ENCODE results near the gene DEFB132. TPM values are rescaled to one million over a fixed set of nuclear protein-coding genes. Genes with fewer than 3 reads are reported as not detected.

DEFB132 gene
- total and polyA plus RNA-seq, 2 donors (not counting 1 experiment from before 2014, with no cell fraction given) = not detected

GRCh38 chr20:294602-295001 lies 37.1 kb downstream of the DEFB132 start:
- H3K4me2 ChIP-seq (ENCODE audit: extremely low read depth, insufficient read depth, low read length) = no peak overlapping the region
- no peak for DNase-seq (ENCODE audit: low read depth in 2 of 2)
- H3K4me1 ChIP-seq (ENCODE audit: control insufficient read depth, extremely low read depth, insufficient read depth, low read length) = peaks cover 10% of the 10 kb centered on the region
- H4K20me1 ChIP-seq (ENCODE audit: control insufficient read depth, extremely low read depth, insufficient read depth, low read length) = no peaks in the 10 kb centered on the region
- no peaks in the 10 kb centered on the region for H3K9me3 ChIP-seq (ENCODE audit: control insufficient read depth, insufficient read depth, low read depth, low read length)
- no peak overlapping the region for H2AFZ ChIP-seq (ENCODE audit: low read length)
- H3K4me3 ChIP-seq (replicated peaks in 1 of 4; ENCODE audit: control extremely low read depth in 1 of 4, insufficient read depth in 1 of 4, low read depth in 3 of 4, low read length in 4 of 4) = no peak overlapping the region
- no peaks in the 10 kb centered on the region for H3K27me3 ChIP-seq (ENCODE audit: control insufficient read depth, insufficient read depth, low read length)
- no peak overlapping the region for H3K27ac ChIP-seq (ENCODE audit: insufficient read depth, low read length)
- H3K79me2 ChIP-seq (ENCODE audit: control insufficient read depth, insufficient read depth, low read length) = peaks cover 23% of the 10 kb centered on the region
- H3K9ac ChIP-seq (ENCODE audit: insufficient read depth, low read length) = no peak overlapping the region
- TF ChIP-seq EZH2 (IDR thresholded peaks at IDR 0.05; ENCODE audit: low read length, missing control alignments) (no peak), CTCF (conservative IDR thresholded peaks at IDR 0.05 in 1 of 2, IDR thresholded peaks at IDR 0.05 in 1 of 2; ENCODE audit: low read depth in 1 of 2, low read length in 2 of 2) (no peak)
- H3K36me3 ChIP-seq (ENCODE audit: control insufficient read depth, insufficient read depth, low read length) = no peaks in the 10 kb centered on the region

- Histone ChIP-seq H3K4me3 (replicated peaks in 1 of 4; ENCODE audit: control extremely low read depth in 1 of 4, insufficient read depth in 1 of 4, low read depth in 3 of 4, low read length in 4 of 4) (no peak overlapping the region), H4K20me1 (ENCODE audit: control insufficient read depth, extremely low read depth, insufficient read depth, low read length) (no peaks in the 10 kb centered on the region), H2AFZ (ENCODE audit: low read length) (no peak overlapping the region), H3K27me3 (ENCODE audit: control insufficient read depth, insufficient read depth, low read length) (no peaks in the 10 kb centered on the region), H3K27ac (ENCODE audit: insufficient read depth, low read length) (no peak overlapping the region), H3K4me1 (ENCODE audit: control insufficient read depth, extremely low read depth, insufficient read depth, low read length) (peaks cover 13% of the 10 kb centered on the region), H3K9me3 (ENCODE audit: control insufficient read depth, insufficient read depth, low read depth, low read length) (no peaks in the 10 kb centered on the region), H3K36me3 (ENCODE audit: control insufficient read depth, insufficient read depth, low read length) (no peaks in the 10 kb centered on the region), H3K9ac (ENCODE audit: insufficient read depth, low read length) (no peak overlapping the region), H3K79me2 (ENCODE audit: control insufficient read depth, insufficient read depth, low read length) (peaks cover 35% of the 10 kb centered on the region), H3K4me2 (ENCODE audit: extremely low read depth, insufficient read depth, low read length) (no peak overlapping the region)
- DNase-seq (ENCODE audit: low read depth in 2 of 2) = no peak
- TF ChIP-seq CTCF (conservative IDR thresholded peaks at IDR 0.05 in 1 of 2, IDR thresholded peaks at IDR 0.05 in 1 of 2; ENCODE audit: low read depth in 1 of 2, low read length in 2 of 2) (no peak), EZH2 (IDR thresholded peaks at IDR 0.05; ENCODE audit: low read length, missing control alignments) (no peak)
These were observed 38.3 kb downstream of the DEFB132 start for GRCh38 chr20:295804-296203.

- Histone ChIP-seq H3K9me3 (ENCODE audit: control insufficient read depth, insufficient read depth, low read depth, low read length) (no peaks in the 10 kb centered on the region), H3K4me1 (ENCODE audit: control insufficient read depth, extremely low read depth, insufficient read depth, low read length) (peaks cover 8% of the 10 kb centered on the region), H3K4me3 (replicated peaks in 1 of 4; ENCODE audit: control extremely low read depth in 1 of 4, insufficient read depth in 1 of 4, low read depth in 3 of 4, low read length in 4 of 4) (peak within 1 kb of the TSS; percentile 77 to 94 (median 89)), H3K27ac (ENCODE audit: insufficient read depth, low read length) (peak within 1 kb of the TSS; percentile 90), H3K36me3 (ENCODE audit: control insufficient read depth, insufficient read depth, low read length) (no peaks in the 10 kb centered on the region), H3K4me2 (ENCODE audit: extremely low read depth, insufficient read depth, low read length) (peak within 1 kb of the TSS; percentile 88), H3K79me2 (ENCODE audit: control insufficient read depth, insufficient read depth, low read length) (peaks cover 38% of the 10 kb centered on the region), H3K9ac (ENCODE audit: insufficient read depth, low read length) (peak within 1 kb of the TSS; percentile 94), H4K20me1 (ENCODE audit: control insufficient read depth, extremely low read depth, insufficient read depth, low read length) (no peaks in the 10 kb centered on the region), H2AFZ (ENCODE audit: low read length) (peak within 1 kb of the TSS; percentile 19), H3K27me3 (ENCODE audit: control insufficient read depth, insufficient read depth, low read length) (no peaks in the 10 kb centered on the region)
- DNase-seq (ENCODE audit: low read depth in 2 of 2) = peak; percentile 93 to 97
- TF ChIP-seq EZH2 (IDR thresholded peaks at IDR 0.05; ENCODE audit: low read length, missing control alignments) = no peak
- TF ChIP-seq CTCF (conservative IDR thresholded peaks at IDR 0.05 in 1 of 2, IDR thresholded peaks at IDR 0.05 in 1 of 2; ENCODE audit: low read depth in 1 of 2, low read length in 2 of 2) = no peak
These were observed 39.8 kb downstream of the DEFB132 start, which contains the start of gene ZCCHC3 for GRCh38 chr20:297098-297924. Gene ZCCHC3 (plus strand): TSS chr20:297570. CDS start chr20:297587, 17 bp downstream.

Data from fibroblast of lung (primary cell).